Caco-2 (cell line): ENCODE results near the gene CTNNA2. TPM values are rescaled to one million over a fixed set of nuclear protein-coding genes. Genes with fewer than 3 reads are reported as not detected.
"Not testable (repeated sequence)": the region's sequence is repeated elsewhere in the genome, so short reads cannot be mapped to it uniquely, and the experiment has no call there.

Experiments used
- BruUV-seq: library from RNA; stranded (reverse); fragments of 400-500 nt; replicated peaks from 2 replicates; lab custom pipeline; 2021; lab: Mats Ljungman, UMichigan
- CTCF ChIA-PET: fragments of 300-600 bp; sonication (Branson Sonifier 250); formaldehyde crosslinking; loops from one replicate; lab custom pipeline; 2022; ENCODE audit warnings: antibody characterized with exemption; lab: Charles Lee
- POLR2A ChIA-PET: fragments of 300-600 bp; sonication (Branson Sonifier 250); formaldehyde crosslinking; loops from one replicate; lab custom pipeline; 2022; ENCODE audit warnings: antibody characterized with exemption; lab: Charles Lee
- DNase-seq, 2 experiments: peaks; one replicate each; pipeline versions ENCODE4 v3.0.0 to v3.0.0-alpha.2; 2020 to 2022
- H3K27me3 ChIP-seq: replicated peaks from 2 replicates; pipeline ENCODE4 v1.6.0; 2011; ENCODE audit warnings: low read length; ENCODE audit not compliant: control insufficient read depth, insufficient read depth
- H3K36me3 ChIP-seq: 2 replicates; pipeline ENCODE4 v1.5.1; 2011; ENCODE audit warnings: low read length; ENCODE audit not compliant: control insufficient read depth, insufficient read depth
- H3K4me1 ChIP-seq: fragments of 250-450 bp; sonication (Bioruptor Pico); 2 replicates; pipeline ENCODE4 v1.5.1; 2020; ENCODE audit warnings: mild to moderate bottlenecking
- H3K4me3 ChIP-seq: 2 replicates; pipeline ENCODE4 v1.5.1; 2011; ENCODE audit warnings: low read depth, mild to moderate bottlenecking, control low read depth, low read length
- H3K9me3 ChIP-seq: fragments of 250-450 bp; sonication (Bioruptor Pico); 2 replicates; pipeline ENCODE4 v1.5.1; 2020; ENCODE audit warnings: mild to moderate bottlenecking, moderate library complexity
- H3K27ac Mint-ChIP-seq: one replicate; pipeline ENCODE4 v1.8.0; 2022; ENCODE audit warnings: mixed read lengths; ENCODE audit not compliant: unreplicated experiment
- H3K27me3 Mint-ChIP-seq: one replicate; pipeline ENCODE4 v1.8.0; 2022; ENCODE audit warnings: mixed read lengths; ENCODE audit not compliant: insufficient read depth, unreplicated experiment
- H3K36me3 Mint-ChIP-seq: one replicate; pipeline ENCODE4 v1.8.0; 2022; ENCODE audit warnings: mild to moderate bottlenecking, mixed read lengths; ENCODE audit not compliant: insufficient read depth, unreplicated experiment
- H3K4me1 Mint-ChIP-seq: one replicate; pipeline ENCODE4 v1.8.0; 2022; ENCODE audit warnings: low read depth, mixed read lengths; ENCODE audit not compliant: unreplicated experiment
- H3K4me3 Mint-ChIP-seq: one replicate; pipeline ENCODE4 v1.8.0; 2022; ENCODE audit warnings: mild to moderate bottlenecking, moderate library complexity, mixed read lengths; ENCODE audit not compliant: unreplicated experiment
- H3K9me3 Mint-ChIP-seq: one replicate; pipeline ENCODE4 v1.8.0; 2022; ENCODE audit warnings: mixed read lengths; ENCODE audit not compliant: unreplicated experiment
- CTCF ChIP-seq, 2 experiments: fragments of 200-600 bp in 1 of 2; IDR thresholded peaks; 1 replicate in 1 of 2; 2 replicates in 1 of 2; pipeline versions ENCODE4 v1.5.1 to v1.8.0; 2011 to 2022; ENCODE audit warnings: antibody characterized with exemption in 1 of 2, control low read depth in 1 of 2, inconsistent platforms in 1 of 2, low read depth in 1 of 2, low read length in 1 of 2, mild to moderate bottlenecking in 1 of 2, moderate library complexity in 1 of 2; ENCODE audit not compliant: insufficient read depth in 1 of 2, severe bottlenecking in 1 of 2, unreplicated experiment in 1 of 2
- intact Hi-C: fragments of 100-400 bp; cut with micrococcal nuclease; formaldehyde crosslinking; loops from one replicate; pipeline ENCODE4 v1.10.0; 2022; ENCODE audit not compliant: unreplicated experiment
- total RNA-seq: library from RNA; stranded (reverse); gene quantifications from 2 replicates; pipeline ENCODE4 v1.2.3, GENCODE V29; 2022

Gene CTNNA2
- total RNA-seq, 1 experiment from 2014 or later: not detected

GRCh38 chr2:80145499-80145898 lies 632.6 kb downstream of the CTNNA2 start:
- Histone ChIP-seq H3K27me3 (no peaks in the 10 kb centered on the region), H3K36me3 (no peaks in the 10 kb centered on the region), H3K9me3 (no peaks in the 10 kb centered on the region), H3K4me3 (no peak overlapping the region), H3K4me1 (peaks cover 5% of the 10 kb centered on the region; the same call in 1 of the 2 replicates)
- H3K4me1 Mint-ChIP-seq: peaks cover 9% of the 10 kb centered on the region
- DNase-seq: no peak
- no peak overlapping the region for H3K4me3 Mint-ChIP-seq
- no peaks in the 10 kb centered on the region for H3K36me3 Mint-ChIP-seq
- H3K9me3 Mint-ChIP-seq: peaks cover 8% of the 10 kb centered on the region
- no peak for TF ChIP-seq CTCF (IDR thresholded peaks at IDR 0.05; ENCODE audit: insufficient read depth in 1 of 2, low read depth in 1 of 2, low read length in 1 of 2, severe bottlenecking in 1 of 2, unreplicated experiment in 1 of 2)
- no peak overlapping the region for H3K27ac Mint-ChIP-seq
- intact Hi-C loops: loop anchor here (1.0 to 5.0 kb wide), 4 partner anchors 54 to 352 kb away; no protein-coding TSS in a partner anchor
- POLR2A ChIA-PET: no interaction called here
- no peaks in the 10 kb centered on the region for H3K27me3 Mint-ChIP-seq
- no TSS peak for BruUV-seq
- CTCF ChIA-PET: interaction anchor here (1.2 to 1.4 kb wide), 3 partner anchors 54 to 177 kb away, joined by 3 to 5 read pairs (median 4); no protein-coding TSS in a partner anchor

GRCh38 chr2:80146757-80147156 lies 633.9 kb downstream of the CTNNA2 start:
- H3K4me1 Mint-ChIP-seq, H3K27me3 ChIP-seq, H3K4me3 ChIP-seq, H3K4me1 ChIP-seq, POLR2A ChIA-PET, BruUV-seq, H3K27ac Mint-ChIP-seq, H3K9me3 ChIP-seq, DNase-seq, H3K9me3 Mint-ChIP-seq, H3K36me3 ChIP-seq, CTCF ChIA-PET, H3K4me3 Mint-ChIP-seq, H3K36me3 Mint-ChIP-seq, H3K27me3 Mint-ChIP-seq: not testable (repeated sequence)
- intact Hi-C loops: loop anchor here (5.0 kb wide), 2 partner anchors 74 to 351 kb away; no protein-coding TSS in a partner anchor

- no peak overlapping the region for H3K4me3 Mint-ChIP-seq
- no peak overlapping the region for H3K4me3 ChIP-seq
- no peaks in the 10 kb centered on the region for H3K27me3 Mint-ChIP-seq
- H3K9me3 ChIP-seq: no peaks in the 10 kb centered on the region
- intact Hi-C loops: loop anchor here (5.0 kb wide), 2 partner anchors 75 to 350 kb away; no protein-coding TSS in a partner anchor
- ChIA-PET POLR2A (no interaction called here), CTCF (no interaction called here)
- no TSS peak for BruUV-seq
- no peak overlapping the region for H3K27ac Mint-ChIP-seq
- H3K4me1 ChIP-seq: peaks cover 5% of the 10 kb centered on the region; the same call in 1 of the 2 replicates
- peaks cover 9% of the 10 kb centered on the region for H3K4me1 Mint-ChIP-seq
- TF ChIP-seq CTCF (IDR thresholded peaks at IDR 0.05; ENCODE audit: insufficient read depth in 1 of 2, low read depth in 1 of 2, low read length in 1 of 2, severe bottlenecking in 1 of 2, unreplicated experiment in 1 of 2): no peak
- H3K36me3 Mint-ChIP-seq: no peaks in the 10 kb centered on the region
- no peaks in the 10 kb centered on the region for H3K36me3 ChIP-seq
- no peaks in the 10 kb centered on the region for H3K27me3 ChIP-seq
- no peak for DNase-seq
- H3K9me3 Mint-ChIP-seq: no peaks in the 10 kb centered on the region
These were observed 634.8 kb downstream of the CTNNA2 start for GRCh38 chr2:80147690-80148089.
